HCT116 (cell line): ENCODE results near the gene PRR23E. TPM values are rescaled to one million over a fixed set of nuclear protein-coding genes. Genes with fewer than 3 reads are reported as not detected.

Experiments used
- ATAC-seq: fragments of 200-7000 bp; cut with Tn5 transposase; 2 replicates; pipeline ENCODE4 v1.9.1; 2020; ENCODE audit warnings: mild to moderate bottlenecking, moderate library complexity
- BruUV-seq: library from RNA; stranded (reverse); fragments of 400-500 nt; replicated peaks from 2 replicates; lab custom pipeline; 2021; lab: Mats Ljungman, UMichigan
- CTCF ChIA-PET: fragments of 300-600 bp; sonication (Branson Sonifier 250); formaldehyde crosslinking; loops from one replicate; lab custom pipeline; 2021; ENCODE audit warnings: antibody characterized with exemption; lab: Charles Lee
- POLR2A ChIA-PET: fragments of 300-600, 350-600 bp; sonication (Branson Sonifier 250); formaldehyde crosslinking; loops from one replicate; lab custom pipeline; 2021; ENCODE audit warnings: antibody characterized with exemption; lab: Charles Lee
- RAD21 ChIA-PET, 2 experiments: fragments of 300-600 bp; sonication (Branson Sonifier 250); formaldehyde crosslinking; loops; one replicate each; lab custom pipeline; 2023; ENCODE audit warnings: low total read pairs in 2 of 2; ENCODE audit not compliant: uncharacterized antibody in 2 of 2, unreplicated experiment in 2 of 2, low non-redundant PET in 1 of 2; lab: Charles Lee
- DNase-seq: peaks from one replicate; pipeline ENCODE4 v3.0.0-alpha.2; 2010; ENCODE audit warnings: low read depth, low spot score
- H2AFZ ChIP-seq: fragments of 200-600 bp; shearing (Covaris generic), sonication (generic); 2 replicates; pipeline ENCODE4 v1.6.1; 2017; ENCODE audit warnings: low read depth, mixed run types, mixed read lengths, antibody characterized with exemption, low read length; ENCODE audit not compliant: poor library complexity, severe bottlenecking
- H3K27ac ChIP-seq: 2 replicates; pipeline ENCODE4 v1.5.1; 2012; ENCODE audit warnings: low read depth, low read length
- H3K27me3 ChIP-seq: fragments of 200-600 bp; sonication (generic); 2 replicates; pipeline ENCODE4 v1.6.1; 2016; ENCODE audit warnings: mixed run types, low read length, mixed read lengths; ENCODE audit not compliant: insufficient read depth
- H3K36me3 ChIP-seq, 2 experiments: fragments of 200-500 bp in 1 of 2; fragments of 200-600 bp in 1 of 2; sonication (Bioruptor generic) in 1 of 2; sonication (generic) in 1 of 2; 2 replicates each; pipeline versions ENCODE4 v1.5.1 to v1.6.1; 2014 to 2016; ENCODE audit warnings: low read length in 2 of 2, inconsistent platforms in 1 of 2, mixed read lengths in 1 of 2, mixed run types in 1 of 2; ENCODE audit not compliant: insufficient read depth in 2 of 2, control insufficient read depth in 1 of 2
- H3K4me1 ChIP-seq, 2 experiments: fragments of 200-600 bp in 1 of 2; sonication (generic) in 1 of 2; 2 replicates each; pipeline versions ENCODE4 v1.5.1 to v1.6.1; 2012 to 2017; ENCODE audit warnings: low read length in 2 of 2, inconsistent platforms in 1 of 2, mild to moderate bottlenecking in 1 of 2, mixed read lengths in 1 of 2, mixed run types in 1 of 2, moderate library complexity in 1 of 2; ENCODE audit not compliant: insufficient read depth in 2 of 2, control insufficient read depth in 1 of 2
- H3K4me2 ChIP-seq: fragments of 200-600 bp; sonication (generic); 2 replicates; pipeline ENCODE4 v1.6.1; 2017; ENCODE audit warnings: mixed run types, low read length, mixed read lengths
- H3K4me3 ChIP-seq, 2 experiments: fragments of 200-600 bp in 1 of 2; sonication (generic) in 1 of 2; replicated peaks in 1 of 2; 2 replicates each; pipeline ENCODE4 v1.5.1; 2011 to 2016; ENCODE audit warnings: low read length in 2 of 2, control low read depth in 1 of 2, low read depth in 1 of 2, mild to moderate bottlenecking in 1 of 2, mixed read lengths in 1 of 2, mixed run types in 1 of 2
- H3K79me2 ChIP-seq: fragments of 200-600 bp; sonication (generic); 2 replicates; pipeline ENCODE4 v1.6.1; 2017; ENCODE audit warnings: mild to moderate bottlenecking, mixed run types, low read length, moderate library complexity, mixed read lengths; ENCODE audit not compliant: insufficient read depth
- H3K9ac ChIP-seq: fragments of 200-600 bp; sonication (generic); 2 replicates; pipeline ENCODE4 v1.6.1; 2016; ENCODE audit warnings: low read length, mixed read lengths
- H3K9me2 ChIP-seq: fragments of 200-600 bp; sonication (generic), shearing (Covaris generic); 2 replicates; pipeline ENCODE4 v1.6.1; 2017; ENCODE audit warnings: mixed run types, mild to moderate bottlenecking, moderate library complexity; ENCODE audit not compliant: insufficient read depth
- H3K9me3 ChIP-seq, 2 experiments: fragments of 200-500 bp in 1 of 2; fragments of 200-600 bp in 1 of 2; sonication (Bioruptor generic) in 1 of 2; sonication (generic) in 1 of 2; 2 replicates each; pipeline ENCODE4 v1.6.1; 2014 to 2017; ENCODE audit warnings: low read length in 2 of 2, mixed read lengths in 2 of 2, inconsistent platforms in 1 of 2, low read depth in 1 of 2, mild to moderate bottlenecking in 1 of 2, mixed run types in 1 of 2, moderate library complexity in 1 of 2; ENCODE audit not compliant: control insufficient read depth in 1 of 2, insufficient read depth in 1 of 2
- H4K20me1 ChIP-seq: fragments of 200-600 bp; sonication (generic), shearing (Covaris generic); 2 replicates; pipeline ENCODE4 v1.6.1; 2017; ENCODE audit warnings: mixed run types, mild to moderate bottlenecking, moderate library complexity; ENCODE audit not compliant: insufficient read depth
- CTCF ChIP-seq, 3 experiments: fragments of 200-600 bp in 1 of 3; sonication (generic) in 1 of 3; IDR thresholded peaks in 2 of 3; conservative IDR thresholded peaks in 1 of 3; 2 replicates each; pipeline ENCODE4 v1.5.1; 2012 to 2017; ENCODE audit warnings: low read depth in 2 of 3, low read length in 2 of 3, antibody characterized with exemption in 1 of 3, borderline replicate concordance in 1 of 3, control low read depth in 1 of 3, mild to moderate bottlenecking in 1 of 3, mixed read lengths in 1 of 3, mixed run types in 1 of 3, moderate library complexity in 1 of 3; ENCODE audit not compliant: insufficient read depth in 1 of 3
- ELF1 ChIP-seq: IDR thresholded peaks from 2 replicates; pipeline ENCODE4 v1.6.1; 2012; ENCODE audit warnings: low read depth, borderline replicate concordance
- EZH2 ChIP-seq: fragments of 200-600 bp; sonication (generic); IDR thresholded peaks from 2 replicates; pipeline ENCODE4 v1.6.1; 2017; ENCODE audit warnings: antibody characterized with exemption, mixed run types
- FOSL1 ChIP-seq: IDR thresholded peaks from 2 replicates; pipeline ENCODE4 v1.6.1; 2012; ENCODE audit warnings: low read depth
- POLR2AphosphoS5 ChIP-seq: IDR thresholded peaks from 2 replicates; pipeline ENCODE4 v1.6.1; 2011; ENCODE audit warnings: mild to moderate bottlenecking, low read depth, low read length, moderate library complexity
- YY1 ChIP-seq: IDR thresholded peaks from 2 replicates; pipeline ENCODE4 v1.6.1; 2011; ENCODE audit warnings: low read length, low read depth, moderate library complexity, mild to moderate bottlenecking; ENCODE audit not compliant: insufficient replicate concordance; ENCODE audit errors: extremely low read depth
- ZFX ChIP-seq: fragments of 450-650 bp; IDR thresholded peaks from 2 replicates; pipeline ENCODE4 v1.6.1; 2017
- intact Hi-C: fragments of 100-400 bp; cut with micrococcal nuclease; formaldehyde crosslinking; loops from 2 replicates; pipeline ENCODE4 v1.10.0; 2022
- total RNA-seq: library from RNA; stranded (reverse); gene quantifications from one replicate; pipeline ENCODE4 v1.2.1, GENCODE V29; 2021; ENCODE audit not compliant: unreplicated experiment
- TF ChIP-seq, protein P1 (sequence below): IDR thresholded peaks from 2 replicates; pipeline ENCODE4 v1.6.1; 2012; ENCODE audit warnings: low read depth

PRR23E gene
- total RNA-seq, 1 experiment from 2014 or later: not detected

- Histone ChIP-seq H3K4me2 (no peak overlapping the region), H3K9me3 (no peaks in the 10 kb centered on the region), H3K27ac (no peak overlapping the region), H3K79me2 (no peaks in the 10 kb centered on the region), H2AFZ (no peak overlapping the region), H3K36me3 (no peaks in the 10 kb centered on the region), H3K4me3 (no peak overlapping the region), H3K9ac (no peak overlapping the region), H3K4me1 (no peaks in the 10 kb centered on the region), H3K27me3 (no peaks in the 10 kb centered on the region), H4K20me1 (no peaks in the 10 kb centered on the region), H3K9me2 (no peaks in the 10 kb centered on the region)
- no TSS peak for BruUV-seq
- intact Hi-C loops: no loop called here
- ATAC-seq (no peak), DNase-seq (no peak)
- POLR2A ChIA-PET: no interaction called here
- RAD21 ChIA-PET: no interaction called here
- CTCF ChIA-PET: no interaction called here
- TF ChIP-seq ZFX (no peak), EZH2 (no peak), POLR2AphosphoS5 (no peak), ELF1 (no peak), FOSL1 (no peak), YY1 (no peak), CTCF (IDR thresholded peaks at IDR 0.05 in 2 of 3, conservative IDR thresholded peaks at IDR 0.05 in 1 of 3; ENCODE audit: borderline replicate concordance in 1 of 3, insufficient read depth in 1 of 3, low read depth in 2 of 3, low read length in 2 of 3) (no peak)
- TF ChIP-seq, protein P1, sequence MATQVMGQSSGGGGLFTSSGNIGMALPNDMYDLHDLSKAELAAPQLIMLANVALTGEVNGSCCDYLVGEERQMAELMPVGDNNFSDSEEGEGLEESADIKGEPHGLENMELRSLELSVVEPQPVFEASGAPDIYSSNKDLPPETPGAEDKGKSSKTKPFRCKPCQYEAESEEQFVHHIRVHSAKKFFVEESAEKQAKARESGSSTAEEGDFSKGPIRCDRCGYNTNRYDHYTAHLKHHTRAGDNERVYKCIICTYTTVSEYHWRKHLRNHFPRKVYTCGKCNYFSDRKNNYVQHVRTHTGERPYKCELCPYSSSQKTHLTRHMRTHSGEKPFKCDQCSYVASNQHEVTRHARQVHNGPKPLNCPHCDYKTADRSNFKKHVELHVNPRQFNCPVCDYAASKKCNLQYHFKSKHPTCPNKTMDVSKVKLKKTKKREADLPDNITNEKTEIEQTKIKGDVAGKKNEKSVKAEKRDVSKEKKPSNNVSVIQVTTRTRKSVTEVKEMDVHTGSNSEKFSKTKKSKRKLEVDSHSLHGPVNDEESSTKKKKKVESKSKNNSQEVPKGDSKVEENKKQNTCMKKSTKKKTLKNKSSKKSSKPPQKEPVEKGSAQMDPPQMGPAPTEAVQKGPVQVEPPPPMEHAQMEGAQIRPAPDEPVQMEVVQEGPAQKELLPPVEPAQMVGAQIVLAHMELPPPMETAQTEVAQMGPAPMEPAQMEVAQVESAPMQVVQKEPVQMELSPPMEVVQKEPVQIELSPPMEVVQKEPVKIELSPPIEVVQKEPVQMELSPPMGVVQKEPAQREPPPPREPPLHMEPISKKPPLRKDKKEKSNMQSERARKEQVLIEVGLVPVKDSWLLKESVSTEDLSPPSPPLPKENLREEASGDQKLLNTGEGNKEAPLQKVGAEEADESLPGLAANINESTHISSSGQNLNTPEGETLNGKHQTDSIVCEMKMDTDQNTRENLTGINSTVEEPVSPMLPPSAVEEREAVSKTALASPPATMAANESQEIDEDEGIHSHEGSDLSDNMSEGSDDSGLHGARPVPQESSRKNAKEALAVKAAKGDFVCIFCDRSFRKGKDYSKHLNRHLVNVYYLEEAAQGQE: no peak
Measured at GRCh38 chr3:127209155-127209839, 16.4 kb downstream of the PRR23E start.
